SW480 (cell line): Measurements from ENCODE around the gene CDC42BPG.

Experiments used
- DNase-seq: peaks from one replicate; pipeline ENCODE4 v3.0.0-alpha.2; 2016; ENCODE audit warnings: low spot score

CDC42BPG gene

GRCh38 chr11:64879244-64879900 is 34.9 kb upstream of the CDC42BPG start:
- DNase-seq = no peak

GRCh38 chr11:64878494-64879243 is 34.2 kb upstream of the CDC42BPG start, which contains the start of gene EHD1:
EHD1 (minus strand) TSS chr11:64878621; CDS start chr11:64878464, 157 bp downstream.
- DNase-seq = peak; percentile 96

- DNase-seq = no peak
Measured at GRCh38 chr11:64878223-64878493, 33.7 kb upstream of the CDC42BPG start.

- no peak for DNase-seq
Measured at GRCh38 chr11:64877390-64878222, 33.2 kb upstream of the CDC42BPG start.

- no peak for DNase-seq
Measured at GRCh38 chr11:64876835-64877341, 32.4 kb upstream of the CDC42BPG start.

- no peak for DNase-seq
Measured at GRCh38 chr11:64876229-64876750, 31.8 kb upstream of the CDC42BPG start.

GRCh38 chr11:64875369-64876228 is 31.1 kb upstream of the CDC42BPG start:
- no peak for DNase-seq

- no peak for DNase-seq
Measured at GRCh38 chr11:64874308-64875240, 30.1 kb upstream of the CDC42BPG start.

GRCh38 chr11:64872790-64873488 is 28.5 kb upstream of the CDC42BPG start:
- DNase-seq = no peak

- no peak for DNase-seq
Measured at GRCh38 chr11:64871492-64871891, 27.0 kb upstream of the CDC42BPG start.

GRCh38 chr11:64870893-64871466 is 26.5 kb upstream of the CDC42BPG start:
- DNase-seq = no peak

GRCh38 chr11:64870176-64870892 is 25.9 kb upstream of the CDC42BPG start:
- no peak for DNase-seq

GRCh38 chr11:64869571-64870175 is 25.2 kb upstream of the CDC42BPG start:
- no peak for DNase-seq

- DNase-seq = no peak
Measured at GRCh38 chr11:64868904-64869570, 24.6 kb upstream of the CDC42BPG start.

- DNase-seq = peak; percentile 75
Measured at GRCh38 chr11:64867748-64868462, 23.5 kb upstream of the CDC42BPG start.

GRCh38 chr11:64866173-64866491 is 21.7 kb upstream of the CDC42BPG start:
- DNase-seq = no peak
